ENCODE data around the gene DBF4. TPM values are rescaled to one million over a fixed set of nuclear protein-coding genes. Genes with fewer than 3 reads are reported as not detected.
"Not testable (repeated sequence)": the region's sequence is repeated elsewhere in the genome, so short reads cannot be mapped to it uniquely, and the experiment has no call there.

The DBF4 gene
- total and polyA plus RNA-seq, 2 of the 13 experiments (the other 11 are each of a cell fraction or from before 2014, with no cell fraction given), result 5.0 to 64.4 TPM

GRCh38 chr7:87866089-87866488, 10.2 kb upstream of the DBF4 start:
- 96% methylated on average over 2 of the region's 2 CpGs for WGBS (ENCODE audit: low lambda C conversion rate)
- H3K27me3 ChIP-seq (ENCODE audit: control insufficient read depth in 1 of 2, insufficient read depth in 2 of 2, low read length in 2 of 2), result no peaks in the 10 kb centered on the region
- no TSS peak for BruUV-seq (replicated peaks)
- TF ChIP-seq ZNF136 (CRISPR knock-in tag; IDR thresholded peaks at IDR 0.05; ENCODE audit: low read depth) (peak; percentile 60; the same call in 1 of the 2 replicates), ESRRA (CRISPR knock-in tag; IDR thresholded peaks at IDR 0.05; ENCODE audit: low read depth) (no peak), ZNF784 (CRISPR knock-in tag; IDR thresholded peaks at IDR 0.05; ENCODE audit: borderline replicate concordance) (no peak), ZFP82 (CRISPR knock-in tag; IDR thresholded peaks at IDR 0.05; ENCODE audit: borderline replicate concordance) (no peak)
- H3K9me3 ChIP-seq (ENCODE audit: low read length), result peaks cover 10% of the 10 kb centered on the region; the same call in 1 of the 2 replicates
- H2AFZ ChIP-seq (ENCODE audit: low read length), result no peak overlapping the region
- H3K36me3 ChIP-seq (replicated peaks in 1 of 2; ENCODE audit: control insufficient read depth in 1 of 2, insufficient read depth in 2 of 2, low read length in 2 of 2), result peaks cover 3 to 26% of the 10 kb centered on the region in 2 experiments; a peak in 4 of 5 replicates
- H3K4me1 ChIP-seq (ENCODE audit: insufficient read depth, low read length), result no peaks in the 10 kb centered on the region
- POLR2A ChIA-PET, result no interaction called here
- no peak overlapping the region for H3K27ac ChIP-seq (ENCODE audit: extremely low read length, insufficient read depth, low read length)
- CTCF ChIA-PET (ENCODE audit: low intra/inter-chr PET ratio, low total read pairs), result no interaction called here
- H4K20me1 ChIP-seq (ENCODE audit: insufficient read depth, low read length), result no peaks in the 10 kb centered on the region
- in situ Hi-C loops (cut with HindIII; ENCODE audit: extremely low pct_ligation_motif_present, low pct_unique_long_range_greater_than_20kb), result no loop called here
- H3K4me3 ChIP-seq (replicated peaks in 1 of 3; ENCODE audit: insufficient read depth in 1 of 3, low read depth in 2 of 3, low read length in 3 of 3), result no peak overlapping the region
- no peak overlapping the region for H3K9ac ChIP-seq (ENCODE audit: insufficient read depth, low read depth, low read length)
- intact Hi-C loops (cut with micrococcal nuclease; ENCODE audit: unreplicated experiment), result no loop called here
- H3K79me2 ChIP-seq (ENCODE audit: insufficient read depth, low read length), result peaks cover 8% of the 10 kb centered on the region
- FAIRE-seq (no peak), ATAC-seq (no peak), DNase-seq (ENCODE audit: low spot score) (no peak)
- H3K4me2 ChIP-seq (ENCODE audit: low read depth, low read length), result no peak overlapping the region

GRCh38 chr7:87866533-87866932, 9.8 kb upstream of the DBF4 start:
- H3K4me1 ChIP-seq (ENCODE audit: insufficient read depth, low read length); BruUV-seq (replicated peaks); ATAC-seq; CTCF ChIA-PET (ENCODE audit: low intra/inter-chr PET ratio, low total read pairs); H3K4me3 ChIP-seq (replicated peaks in 1 of 3; ENCODE audit: insufficient read depth in 1 of 3, low read depth in 2 of 3, low read length in 3 of 3); in situ Hi-C loops (cut with HindIII; ENCODE audit: extremely low pct_ligation_motif_present, low pct_unique_long_range_greater_than_20kb); H3K79me2 ChIP-seq (ENCODE audit: insufficient read depth, low read length); H3K4me2 ChIP-seq (ENCODE audit: low read depth, low read length); POLR2A ChIA-PET; H3K9ac ChIP-seq (ENCODE audit: insufficient read depth, low read depth, low read length); H3K9me3 ChIP-seq (ENCODE audit: low read length); H3K27me3 ChIP-seq (ENCODE audit: control insufficient read depth in 1 of 2, insufficient read depth in 2 of 2, low read length in 2 of 2); intact Hi-C loops (cut with micrococcal nuclease; ENCODE audit: unreplicated experiment); H2AFZ ChIP-seq (ENCODE audit: low read length); H3K27ac ChIP-seq (ENCODE audit: extremely low read length, insufficient read depth, low read length); FAIRE-seq; DNase-seq (ENCODE audit: low spot score); H4K20me1 ChIP-seq (ENCODE audit: insufficient read depth, low read length): not testable (repeated sequence)
- WGBS (ENCODE audit: low lambda C conversion rate), result 94% methylated on average over 6 of the region's 6 CpGs
- peaks cover 3 to 28% of the 10 kb centered on the region in 2 experiments; a peak in 3 of 5 replicates for H3K36me3 ChIP-seq (replicated peaks in 1 of 2; ENCODE audit: control insufficient read depth in 1 of 2, insufficient read depth in 2 of 2, low read length in 2 of 2)
